Activated CD4-positive, alpha-beta T cell treated with anti-CD3 and anti-CD28 coated beads, Interleukin-2, Interleukin-4, amounts not matched to agents 100 ng/mL and 50 ng/mL, durations not matched to agents 16 hours and 8 hours (primary cell): ENCODE results near the gene SHPK.

Source experiments
- DNase-seq: peaks from one replicate; pipeline ENCODE4 v3.0.0-alpha.2; 2020; ENCODE audit warnings: low spot score

SHPK gene

GRCh38 chr17:3626831-3627768 is 8.9 kb downstream of the SHPK start:
- DNase-seq, result no peak

- DNase-seq, result no peak
These were observed 13.0 kb downstream of the SHPK start for GRCh38 chr17:3622977-3623594.

GRCh38 chr17:3621146-3621720 is 14.8 kb downstream of the SHPK start:
- no peak for DNase-seq

DNA sequence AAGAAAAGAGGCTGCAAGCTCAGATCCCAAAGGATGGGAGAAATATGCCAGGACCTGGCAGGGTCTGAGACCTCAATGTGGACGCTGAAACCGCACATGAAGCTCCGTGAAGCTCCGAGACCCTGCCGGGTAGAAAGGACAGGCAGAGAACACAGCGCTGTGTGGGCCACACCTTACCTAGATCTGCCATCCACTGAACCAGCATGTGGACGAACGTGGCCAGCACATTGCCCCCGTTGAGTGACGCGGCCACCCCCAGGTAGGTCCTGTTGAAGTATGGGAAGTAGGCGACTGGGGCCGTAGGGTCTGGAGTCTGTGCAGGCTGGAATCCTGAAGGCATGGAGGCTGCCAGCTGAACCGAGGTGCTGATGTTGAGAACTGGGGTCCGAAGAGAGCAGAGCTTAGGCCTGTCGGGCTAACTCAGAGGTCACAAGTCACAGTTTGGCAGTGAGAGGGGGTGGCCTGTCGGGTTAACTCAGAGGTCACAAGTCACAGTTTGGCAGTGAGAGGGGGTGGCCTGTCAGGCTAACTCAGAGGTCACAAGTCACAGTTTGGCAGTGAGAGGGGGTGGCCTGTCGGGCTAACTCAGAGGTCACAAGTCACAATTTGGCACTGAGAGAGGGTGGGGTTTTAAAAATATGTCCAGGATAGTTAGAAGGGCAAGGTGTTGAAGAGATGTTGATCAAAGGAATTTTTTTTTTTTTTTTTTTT is 20.7 kb downstream of the SHPK start:
- no peak for DNase-seq

DNA sequence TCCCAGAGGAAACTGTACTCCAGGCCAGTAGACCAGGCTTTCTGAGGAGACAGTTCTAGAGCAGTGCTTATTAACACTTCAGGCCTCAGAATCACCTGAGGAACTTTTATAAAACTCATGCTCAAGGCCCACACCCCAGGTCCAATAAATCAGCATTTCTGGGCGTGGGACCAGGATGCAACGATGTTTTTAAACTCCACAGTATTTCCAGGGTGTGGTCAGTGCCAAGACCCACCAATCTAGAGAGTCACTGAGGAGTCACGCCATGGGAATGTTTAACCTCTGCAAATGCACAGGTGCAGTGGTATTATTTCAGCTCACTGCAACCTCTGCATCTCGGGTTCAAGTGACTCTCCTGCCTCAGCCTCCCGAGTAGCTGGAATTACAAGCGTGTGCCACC is 22.9 kb downstream of the SHPK start:
- DNase-seq, result no peak

DNA sequence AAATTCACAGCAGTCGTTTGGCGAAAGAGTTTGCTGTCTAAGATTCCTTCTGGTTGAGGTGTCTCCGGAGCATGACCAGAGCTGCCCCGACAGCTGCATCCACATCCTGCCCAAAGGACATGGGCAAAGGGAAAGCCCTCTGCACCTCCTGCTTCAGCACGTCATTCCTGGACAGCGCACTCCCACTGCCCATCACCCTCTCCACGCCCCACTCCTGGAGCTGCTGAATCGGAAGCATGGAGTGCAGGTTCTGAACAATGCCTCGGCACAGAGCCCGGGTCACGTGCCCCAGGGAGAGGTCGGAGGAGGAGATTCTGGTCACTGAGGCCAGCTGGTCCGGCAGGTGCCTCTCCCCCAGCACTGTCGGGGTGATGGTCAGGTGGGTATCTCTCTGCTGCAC is 25.5 kb downstream of the SHPK start:
- DNase-seq, result no peak

GRCh38 chr17:3609689-3610088 is 26.4 kb downstream of the SHPK start:
- DNase-seq, result no peak

DNA sequence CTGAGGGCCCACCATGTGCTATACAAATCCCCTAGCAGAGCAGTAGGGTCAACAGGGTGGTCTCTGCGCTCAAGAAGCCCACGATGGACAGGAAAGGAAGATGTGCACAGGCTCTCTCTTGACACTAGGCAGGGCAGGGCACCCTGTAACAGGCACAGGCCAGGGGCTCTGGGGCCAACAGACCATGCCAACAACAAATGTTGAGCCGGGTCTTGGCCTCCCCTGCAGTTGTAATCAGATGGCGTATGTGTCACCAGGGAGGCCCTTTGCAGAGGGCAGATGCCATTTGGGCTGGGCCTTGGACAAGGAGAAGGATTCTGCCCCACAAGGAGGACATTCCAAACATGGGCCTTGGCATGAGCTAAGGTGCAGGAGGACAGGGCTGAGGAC is 32.2 kb downstream of the SHPK start:
- no peak for DNase-seq

GRCh38 chr17:3603119-3603869 is 32.8 kb downstream of the SHPK start:
- no peak for DNase-seq

DNA sequence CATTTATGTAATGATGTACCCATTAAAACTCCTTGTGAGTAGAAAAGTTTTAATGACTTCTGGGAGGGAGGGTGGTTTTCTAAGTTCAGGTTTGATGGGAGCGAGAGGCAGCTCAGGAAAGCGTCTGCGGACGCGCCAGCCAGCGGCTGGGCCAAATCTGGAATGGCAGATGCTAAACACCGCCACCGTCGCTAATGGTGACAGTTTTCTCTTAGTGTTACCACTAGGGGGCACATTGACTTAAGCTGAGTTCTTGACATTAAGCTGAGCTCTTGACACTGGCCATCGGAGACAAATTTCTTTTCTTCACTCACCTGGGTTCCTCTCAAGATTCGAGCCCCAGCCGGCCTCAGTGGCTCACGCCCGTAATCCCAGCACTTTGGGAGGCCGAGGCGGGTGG is 33.6 kb downstream of the SHPK start:
- DNase-seq, result peak; percentile 41

- DNase-seq, result no peak
These were observed 35.4 kb downstream of the SHPK start for GRCh38 chr17:3600529-3601205.

- no peak for DNase-seq
These were observed 38.0 kb downstream of the SHPK start for GRCh38 chr17:3598078-3598477.

DNA sequence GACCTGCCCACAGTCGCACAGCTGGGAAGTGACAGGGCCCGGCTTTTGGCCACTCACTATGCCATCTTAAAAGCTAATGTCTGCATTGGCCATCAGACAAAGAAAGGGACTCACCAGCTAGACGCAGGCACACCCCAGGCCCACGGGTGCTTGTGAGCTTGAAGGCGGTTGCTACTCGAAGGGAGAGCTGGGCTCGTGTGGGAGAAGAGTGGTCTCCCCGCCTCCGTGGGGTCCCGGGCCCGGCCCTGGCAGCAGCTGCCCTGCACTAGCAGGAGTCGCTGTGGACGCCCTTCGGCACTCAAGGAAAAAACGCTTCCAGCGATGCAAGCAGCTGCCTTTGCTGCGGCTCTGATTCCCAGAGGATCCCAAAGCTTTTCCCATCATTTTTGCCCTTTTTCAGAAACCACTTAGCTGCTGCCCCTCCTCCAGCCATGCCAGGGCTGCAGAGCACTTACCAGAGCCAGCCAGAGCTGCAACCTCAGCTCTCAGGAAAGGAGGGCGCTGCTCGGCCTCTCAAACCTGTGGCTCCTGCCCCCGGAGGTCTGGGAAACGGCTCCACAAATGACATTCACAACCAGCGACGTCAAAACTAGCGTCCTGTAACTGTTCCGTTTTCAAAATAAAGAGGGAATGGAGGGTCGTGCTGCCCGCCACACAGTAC is 39.1 kb downstream of the SHPK start:
- no peak for DNase-seq

- no peak for DNase-seq
These were observed 41.1 kb downstream of the SHPK start for GRCh38 chr17:3594976-3595375.

DNA sequence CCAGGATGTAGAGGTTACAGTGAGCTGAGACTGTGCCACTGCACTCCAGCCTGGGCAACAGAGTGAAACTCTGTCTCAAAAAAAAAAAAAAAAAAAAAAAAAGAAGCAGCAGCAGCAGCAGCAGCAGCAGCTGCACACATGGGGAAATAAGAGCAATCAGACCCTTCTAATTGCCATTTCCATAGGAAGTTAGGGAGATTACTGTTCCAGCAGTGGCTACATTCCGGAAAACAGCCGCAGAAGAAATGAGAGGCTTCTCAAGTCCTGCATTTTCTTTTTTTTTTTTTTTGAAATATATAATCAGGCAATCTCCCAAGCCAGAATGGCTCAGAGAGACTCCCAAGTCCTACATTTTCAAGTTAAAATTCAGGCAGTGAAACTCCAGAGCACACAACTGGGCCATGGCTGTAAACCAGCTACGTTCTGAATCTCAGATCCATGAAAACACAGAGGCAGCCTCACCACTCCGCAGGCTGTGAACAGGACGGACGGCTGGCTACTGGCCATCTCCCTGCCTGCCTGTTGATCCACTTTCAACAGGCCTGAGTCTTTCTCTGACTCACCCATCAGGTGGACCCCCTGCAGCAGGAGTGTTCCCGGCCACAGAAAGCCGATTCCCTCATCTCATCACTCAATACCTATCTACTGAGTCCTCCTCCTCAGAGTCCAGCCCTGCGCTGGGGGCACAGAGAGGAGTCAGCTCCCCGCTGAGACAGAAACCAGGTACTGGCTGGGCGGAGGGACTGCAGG is 41.8 kb downstream of the SHPK start:
- no peak for DNase-seq

- DNase-seq, result no peak
These were observed 42.7 kb downstream of the SHPK start for GRCh38 chr17:3593384-3593783.

- DNase-seq, result no peak
These were observed 43.7 kb downstream of the SHPK start for GRCh38 chr17:3592216-3592860.

GRCh38 chr17:3590768-3591167 is 45.3 kb downstream of the SHPK start:
- DNase-seq, result no peak

GRCh38 chr17:3590231-3590630 is 45.8 kb downstream of the SHPK start:
- DNase-seq, result no peak
